NCI-H82 (cell line): ENCODE results near the gene MYEOV.

Source experiments
- DNase-seq: peaks from one replicate; lab custom pipeline; 2025; lab: John Stamatoyannopoulos, UW

The MYEOV gene

GRCh38 chr11:69343401-69344321, 49.7 kb downstream of the MYEOV start:
- no peak for DNase-seq

- DNase-seq: no peak
Measured at GRCh38 chr11:69344570-69345145, 50.7 kb downstream of the MYEOV start.
